HepG2 (cell line): ENCODE results near the gene KDM8. TPM values are rescaled to one million over a fixed set of nuclear protein-coding genes. Genes with fewer than 3 reads are reported as not detected.

Experiments
- CHD2 ChIP-seq: IDR thresholded peaks from 2 replicates; pipeline ENCODE4 v1.6.1; 2011; ENCODE audit warnings: low read depth, low read length, improper control_type of control experiment
- EED ChIP-seq: sonication (generic); formaldehyde crosslinking; IDR thresholded peaks from 2 replicates; pipeline ENCODE4 v1.5.0; 2020; ENCODE audit warnings: mild to moderate bottlenecking, missing genetic modification reagents
- ELK4 ChIP-seq: sonication (generic); formaldehyde crosslinking; IDR thresholded peaks from 2 replicates; pipeline ENCODE4 v1.9.0; 2021; ENCODE audit warnings: missing genetic modification reagents, borderline replicate concordance
- ERF ChIP-seq: IDR thresholded peaks from 2 replicates; pipeline ENCODE4 v1.6.1; 2018; ENCODE audit warnings: missing biosample characterization, missing genetic modification reagents
- FOXK2 ChIP-seq: fragments of 450-650 bp; IDR thresholded peaks from 2 replicates; pipeline ENCODE4 v1.6.1; 2016
- GABPA ChIP-seq, 2 experiments: IDR thresholded peaks; 2 replicates each; pipeline ENCODE4 v1.6.1; 2011 to 2016; ENCODE audit warnings: low read depth in 2 of 2, low read length in 1 of 2, missing biosample characterization in 1 of 2, missing genetic modification characterization in 1 of 2
- GMEB2 ChIP-seq: IDR thresholded peaks from 2 replicates; pipeline ENCODE4 v1.6.1; 2016; ENCODE audit warnings: missing biosample characterization, missing genetic modification reagents, low read depth
- KAT7 ChIP-seq: IDR thresholded peaks from 2 replicates; pipeline ENCODE4 v1.6.1; 2018; ENCODE audit warnings: borderline replicate concordance, missing compliant biosample characterization
- MIER2 ChIP-seq: IDR thresholded peaks from 2 replicates; pipeline ENCODE4 v1.6.1; 2016; ENCODE audit warnings: missing biosample characterization, missing genetic modification reagents
- NBN ChIP-seq: fragments of 450-650 bp; conservative IDR thresholded peaks from 2 replicates; pipeline ENCODE4 v1.6.1; 2017
- SMARCE1 ChIP-seq: fragments of 450-650 bp; IDR thresholded peaks from 2 replicates; pipeline ENCODE4 v1.6.1; 2017; ENCODE audit warnings: borderline replicate concordance
- SP2 ChIP-seq: sonication (generic); formaldehyde crosslinking; IDR thresholded peaks from 2 replicates; pipeline ENCODE4 v1.5.1; 2020; ENCODE audit warnings: mild to moderate bottlenecking, missing genetic modification reagents
- TBL1XR1 ChIP-seq: fragments of 150-350 bp; IDR thresholded peaks from 2 replicates; pipeline ENCODE4 v1.6.1; 2014; ENCODE audit warnings: borderline replicate concordance, low read length; ENCODE audit not compliant: partially characterized antibody
- ZNF558 ChIP-seq: sonication (generic); formaldehyde crosslinking; IDR thresholded peaks from 2 replicates; pipeline ENCODE4 v1.9.0; 2022; ENCODE audit warnings: mild to moderate bottlenecking, missing genetic modification reagents, borderline replicate concordance
- ZNF644 ChIP-seq: IDR thresholded peaks from 2 replicates; pipeline ENCODE4 v1.6.1; 2016; ENCODE audit warnings: low read depth
- ZNF878 ChIP-seq: sonication (generic); formaldehyde crosslinking; IDR thresholded peaks from 2 replicates; pipeline ENCODE4 v1.8.1; 2023; ENCODE audit warnings: mild to moderate bottlenecking, missing genetic modification reagents, moderate library complexity
- polyA plus RNA-seq, 8 experiments: library from polyadenylated mRNA; depleted of rRNA in 3 of 8; stranded (reverse) in 7 of 8; unstranded in 1 of 8; fragments of >200 nt; fragmentation: Illumina TruSeq in 4 of 8; extraction: Trizol in 4 of 8; gene quantifications; 2 replicates each; pipeline versions ENCODE4 v1.2.1 to v1.2.3, GENCODE V29; 2011 to 2016; ENCODE audit warnings: low read depth in 4 of 8, missing spikeins in 1 of 8, mixed read lengths in 1 of 8; ENCODE audit not compliant: insufficient read depth in 1 of 8
- total RNA-seq, 5 experiments: library from RNA; depleted of rRNA; stranded (reverse); fragments of >200 nt; fragmentation: Illumina TruSeq; extraction: Trizol; gene quantifications; 2 replicates each; pipeline ENCODE4 v1.2.3, GENCODE V29; 2016; ENCODE audit warnings: low read depth in 1 of 5
- TF ChIP-seq, protein P1 (sequence below): sonication (generic); formaldehyde crosslinking; IDR thresholded peaks from 2 replicates; pipeline ENCODE4 v1.4.0; 2020; ENCODE audit warnings: missing genetic modification reagents
- TF ChIP-seq, protein P2 (sequence below): sonication (generic); IDR thresholded peaks from 2 replicates; pipeline ENCODE4 v1.6.1; 2016; ENCODE audit warnings: low read depth, borderline replicate concordance
- TF ChIP-seq, protein P3 (sequence below): sonication (generic); formaldehyde crosslinking; IDR thresholded peaks from 2 replicates; pipeline ENCODE4 v1.8.1; 2022; ENCODE audit warnings: low read depth, mild to moderate bottlenecking, missing genetic modification reagents

The KDM8 gene
- total and polyA plus RNA-seq, 2 of the 13 experiments (the other 11 are each of a cell fraction or from before 2014, with no cell fraction given) = 3.3 to 8.6 TPM

- TF ChIP-seq CHD2 (no peak), KAT7 (CRISPR knock-in tag) (no peak), TBL1XR1 (no peak), EED (CRISPR knock-in tag) (no peak), FOXK2 (peak; percentile 83), SMARCE1 (no peak), NBN (no peak), ZNF644 (CRISPR knock-in tag) (peak; percentile 91), GMEB2 (CRISPR knock-in tag) (no peak), ZNF878 (no peak), GABPA (IDR thresholded peaks at IDR 0.05; ENCODE audit: low read depth, low read length) (no peak), GABPA (CRISPR knock-in tag; IDR thresholded peaks at IDR 0.05; ENCODE audit: low read depth) (peak; percentile 50; the same call in 1 of the 2 replicates), ELK4 (CRISPR knock-in tag) (no peak), MIER2 (0 out of 2 replicates have a peak, but pooled peaks have one; percentile 42), ZNF558 (CRISPR knock-in tag) (no peak), ERF (CRISPR knock-in tag) (no peak; the same call in 1 of the 2 replicates), SP2 (CRISPR knock-in tag) (no peak)
- TF ChIP-seq, protein P1, sequence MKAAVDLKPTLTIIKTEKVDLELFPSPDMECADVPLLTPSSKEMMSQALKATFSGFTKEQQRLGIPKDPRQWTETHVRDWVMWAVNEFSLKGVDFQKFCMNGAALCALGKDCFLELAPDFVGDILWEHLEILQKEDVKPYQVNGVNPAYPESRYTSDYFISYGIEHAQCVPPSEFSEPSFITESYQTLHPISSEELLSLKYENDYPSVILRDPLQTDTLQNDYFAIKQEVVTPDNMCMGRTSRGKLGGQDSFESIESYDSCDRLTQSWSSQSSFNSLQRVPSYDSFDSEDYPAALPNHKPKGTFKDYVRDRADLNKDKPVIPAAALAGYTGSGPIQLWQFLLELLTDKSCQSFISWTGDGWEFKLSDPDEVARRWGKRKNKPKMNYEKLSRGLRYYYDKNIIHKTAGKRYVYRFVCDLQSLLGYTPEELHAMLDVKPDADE (CRISPR knock-in tag) = no peak
- TF ChIP-seq, protein P2, sequence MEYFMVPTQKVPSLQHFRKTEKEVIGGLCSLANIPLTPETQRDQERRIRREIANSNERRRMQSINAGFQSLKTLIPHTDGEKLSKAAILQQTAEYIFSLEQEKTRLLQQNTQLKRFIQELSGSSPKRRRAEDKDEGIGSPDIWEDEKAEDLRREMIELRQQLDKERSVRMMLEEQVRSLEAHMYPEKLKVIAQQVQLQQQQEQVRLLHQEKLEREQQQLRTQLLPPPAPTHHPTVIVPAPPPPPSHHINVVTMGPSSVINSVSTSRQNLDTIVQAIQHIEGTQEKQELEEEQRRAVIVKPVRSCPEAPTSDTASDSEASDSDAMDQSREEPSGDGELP = peak; percentile 99
- TF ChIP-seq, protein P3, sequence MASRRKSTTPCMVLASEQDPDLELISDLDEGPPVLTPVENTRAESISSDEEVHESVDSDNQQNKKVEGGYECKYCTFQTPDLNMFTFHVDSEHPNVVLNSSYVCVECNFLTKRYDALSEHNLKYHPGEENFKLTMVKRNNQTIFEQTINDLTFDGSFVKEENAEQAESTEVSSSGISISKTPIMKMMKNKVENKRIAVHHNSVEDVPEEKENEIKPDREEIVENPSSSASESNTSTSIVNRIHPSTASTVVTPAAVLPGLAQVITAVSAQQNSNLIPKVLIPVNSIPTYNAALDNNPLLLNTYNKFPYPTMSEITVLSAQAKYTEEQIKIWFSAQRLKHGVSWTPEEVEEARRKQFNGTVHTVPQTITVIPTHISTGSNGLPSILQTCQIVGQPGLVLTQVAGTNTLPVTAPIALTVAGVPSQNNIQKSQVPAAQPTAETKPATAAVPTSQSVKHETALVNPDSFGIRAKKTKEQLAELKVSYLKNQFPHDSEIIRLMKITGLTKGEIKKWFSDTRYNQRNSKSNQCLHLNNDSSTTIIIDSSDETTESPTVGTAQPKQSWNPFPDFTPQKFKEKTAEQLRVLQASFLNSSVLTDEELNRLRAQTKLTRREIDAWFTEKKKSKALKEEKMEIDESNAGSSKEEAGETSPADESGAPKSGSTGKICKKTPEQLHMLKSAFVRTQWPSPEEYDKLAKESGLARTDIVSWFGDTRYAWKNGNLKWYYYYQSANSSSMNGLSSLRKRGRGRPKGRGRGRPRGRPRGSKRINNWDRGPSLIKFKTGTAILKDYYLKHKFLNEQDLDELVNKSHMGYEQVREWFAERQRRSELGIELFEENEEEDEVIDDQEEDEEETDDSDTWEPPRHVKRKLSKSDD = peak; percentile 47
Observed at GRCh38 chr16:27269300-27270150, 66.2 kb downstream of the KDM8 start (continued).
